WTC11 (cell line): ENCODE data around the gene OR51B5. TPM values are rescaled to one million over a fixed set of nuclear protein-coding genes. Genes with fewer than 3 reads are reported as not detected.

Experiments used
- ATAC-seq: fragments of 200-7000 bp; cut with Tn5 transposase; 2 replicates; pipeline ENCODE4 v1.10.0; 2021; ENCODE audit warnings: mild to moderate bottlenecking, moderate library complexity
- CTCF ChIA-PET: fragments of 300-600 bp; sonication (Branson Sonifier 250); formaldehyde crosslinking; loops from one replicate; lab custom pipeline; 2021; ENCODE audit warnings: antibody characterized with exemption; lab: Charles Lee
- POLR2A ChIA-PET: fragments of 350-600 bp; sonication (Branson Sonifier 250); formaldehyde crosslinking; loops from one replicate; lab custom pipeline; 2021; ENCODE audit warnings: antibody characterized with exemption; lab: Charles Lee
- DNase-seq: peaks from one replicate; pipeline ENCODE4 v3.0.0; 2021; ENCODE audit warnings: low spot score
- H3K27ac Mint-ChIP-seq: 2 replicates; pipeline ENCODE4 v1.8.0; 2021; ENCODE audit warnings: mixed read lengths
- H3K27me3 Mint-ChIP-seq: 2 replicates; pipeline ENCODE4 v1.8.0; 2021; ENCODE audit warnings: low read depth, mild to moderate bottlenecking, moderate library complexity, mixed read lengths
- H3K36me3 Mint-ChIP-seq: 2 replicates; pipeline ENCODE4 v1.8.0; 2021; ENCODE audit warnings: mixed read lengths
- H3K4me1 Mint-ChIP-seq: 2 replicates; pipeline ENCODE4 v1.8.0; 2022; ENCODE audit warnings: mixed read lengths
- H3K4me3 Mint-ChIP-seq: 2 replicates; pipeline ENCODE4 v1.8.0; 2021; ENCODE audit warnings: mild to moderate bottlenecking, moderate library complexity, mixed read lengths
- H3K9me3 Mint-ChIP-seq: 2 replicates; pipeline ENCODE4 v1.8.0; 2021; ENCODE audit warnings: mixed read lengths
- GRHL2 ChIP-seq: fragments of 250-450 bp; sonication (Bioruptor Pico); IDR thresholded peaks from 2 replicates; pipeline ENCODE4 v1.8.0; 2022; ENCODE audit warnings: mild to moderate bottlenecking, moderate library complexity; ENCODE audit not compliant: insufficient replicate concordance, severe bottlenecking
- HMGXB4 ChIP-seq: sonication (generic); formaldehyde crosslinking; IDR thresholded peaks from 2 replicates; pipeline ENCODE4 v1.8.1; 2023; ENCODE audit warnings: mild to moderate bottlenecking, moderate library complexity, missing genetic modification reagents
- IRF2 ChIP-seq: sonication (generic); formaldehyde crosslinking; IDR thresholded peaks from 2 replicates; pipeline ENCODE4 v1.8.0; 2022; ENCODE audit warnings: low read depth, missing genetic modification reagents, borderline replicate concordance
- MLX ChIP-seq: sonication (generic); formaldehyde crosslinking; IDR thresholded peaks from 2 replicates; pipeline ENCODE4 v1.8.1; 2023; ENCODE audit warnings: mild to moderate bottlenecking, missing genetic modification reagents, moderate library complexity
- MXD4 ChIP-seq: fragments of 250-450 bp; sonication (Bioruptor Pico); IDR thresholded peaks from 2 replicates; pipeline ENCODE4 v1.8.0; 2021; ENCODE audit warnings: mild to moderate bottlenecking, moderate library complexity, borderline replicate concordance
- MYBL2 ChIP-seq: sonication (generic); formaldehyde crosslinking; IDR thresholded peaks from 2 replicates; pipeline ENCODE4 v1.8.1; 2023; ENCODE audit warnings: mild to moderate bottlenecking, moderate library complexity, missing genetic modification reagents
- PRRX2 ChIP-seq: fragments of 250-450 bp; sonication (Bioruptor Pico); IDR thresholded peaks from 2 replicates; pipeline ENCODE4 v1.8.0; 2021; ENCODE audit warnings: mild to moderate bottlenecking
- SMAD3 ChIP-seq: sonication (generic); formaldehyde crosslinking; IDR thresholded peaks from 2 replicates; pipeline ENCODE4 v1.8.0; 2022; ENCODE audit warnings: missing genetic modification reagents, mild to moderate bottlenecking, borderline replicate concordance
- STAT6 ChIP-seq: sonication (generic); formaldehyde crosslinking; conservative IDR thresholded peaks from 2 replicates; pipeline ENCODE4 v1.8.1; 2023; ENCODE audit warnings: mild to moderate bottlenecking, low read depth, missing genetic modification reagents, moderate library complexity
- TCF7 ChIP-seq: sonication (generic); formaldehyde crosslinking; IDR thresholded peaks from 2 replicates; pipeline ENCODE4 v1.8.0; 2022; ENCODE audit warnings: mild to moderate bottlenecking, low read depth, missing genetic modification reagents, moderate library complexity
- TEAD4 ChIP-seq: sonication (generic); formaldehyde crosslinking; IDR thresholded peaks from 2 replicates; pipeline ENCODE4 v1.8.0; 2022; ENCODE audit warnings: mild to moderate bottlenecking, missing genetic modification reagents
- USF1 ChIP-seq: sonication (generic); formaldehyde crosslinking; IDR thresholded peaks from 2 replicates; pipeline ENCODE4 v1.8.0; 2022; ENCODE audit warnings: mild to moderate bottlenecking, missing genetic modification reagents
- USF2 ChIP-seq: sonication (generic); formaldehyde crosslinking; IDR thresholded peaks from 2 replicates; pipeline ENCODE4 v1.8.1; 2023; ENCODE audit warnings: mild to moderate bottlenecking, missing genetic modification reagents, moderate library complexity
- ZMAT4 ChIP-seq: fragments of 250-450 bp; sonication (Bioruptor Pico); IDR thresholded peaks from 2 replicates; pipeline ENCODE4 v1.9.0; 2021; ENCODE audit warnings: mild to moderate bottlenecking
- ZNF138 ChIP-seq: sonication (generic); formaldehyde crosslinking; conservative IDR thresholded peaks from 2 replicates; pipeline ENCODE4 v1.8.1; 2022; ENCODE audit warnings: mild to moderate bottlenecking, moderate library complexity, missing genetic modification reagents
- ZNF423 ChIP-seq: fragments of 250-450 bp; sonication (Bioruptor Pico); IDR thresholded peaks from 2 replicates; pipeline ENCODE4 v2.1.2; 2022; ENCODE audit warnings: mild to moderate bottlenecking, moderate library complexity
- ZNF512 ChIP-seq: sonication (generic); formaldehyde crosslinking; IDR thresholded peaks from 2 replicates; pipeline ENCODE4 v1.8.1; 2022; ENCODE audit warnings: missing genetic modification reagents, borderline replicate concordance
- total RNA-seq: library from RNA; stranded (reverse); gene quantifications from 3 replicates; pipeline ENCODE4 v1.2.3, GENCODE V29; 2021

Gene OR51B5
- total RNA-seq, 1 experiment from 2014 or later = 0.26 TPM

- TF ChIP-seq USF1 (CRISPR knock-in tag) = no peak
Measured at GRCh38 chr11:5368502-5369043, 25.2 kb upstream of the OR51B5 start (continued).

GRCh38 chr11:5367448-5368074, 24.2 kb upstream of the OR51B5 start:
- H3K27ac Mint-ChIP-seq = no peak overlapping the region
- TF ChIP-seq SMAD3 (CRISPR knock-in tag) = no peak
- TF ChIP-seq MYBL2 = no peak
- no peak for TF ChIP-seq IRF2 (CRISPR knock-in tag)
- TF ChIP-seq TEAD4 (CRISPR knock-in tag) = no peak
- TF ChIP-seq, all 79 proteins: peak for 0
- DNase-seq = no peak
- Mint-ChIP-seq H3K36me3 (peaks cover under 1% of the 10 kb centered on the region), H3K4me1 (peaks cover 28% of the 10 kb centered on the region), H3K4me3 (no peak overlapping the region), H3K27me3 (no peaks in the 10 kb centered on the region), H3K9me3 (peaks cover under 1% of the 10 kb centered on the region)
- ChIA-PET POLR2A (no interaction called here), CTCF (interaction anchor here (0.6 kb wide), 1 partner anchor 214 kb away, joined by 3 read pairs; no protein-coding TSS in a partner anchor)
- no peak for ATAC-seq

- CTCF ChIA-PET = interaction anchor here (0.6 to 1.2 kb wide), 4 partner anchors 16 to 1245 kb away, joined by 3 to 5 read pairs (median 3); partner anchors contain the start of gene TAF10
- Mint-ChIP-seq H3K27me3 (no peaks in the 10 kb centered on the region), H3K9me3 (no peaks in the 10 kb centered on the region), H3K4me3 (no peak overlapping the region), H3K27ac (no peak overlapping the region), H3K36me3 (no peaks in the 10 kb centered on the region), H3K4me1 (peaks cover 28% of the 10 kb centered on the region)
- no peak for TF ChIP-seq USF2 (CRISPR knock-in tag)
- no peak for TF ChIP-seq GRHL2
- TF ChIP-seq PRRX2 (CRISPR knock-in tag) = no peak
- TF ChIP-seq MYBL2 = no peak
- TF ChIP-seq MLX = no peak
- TF ChIP-seq ZMAT4 = no peak
- no peak for TF ChIP-seq ZNF423 (CRISPR knock-in tag)
- TF ChIP-seq STAT6 (CRISPR knock-in tag) = no peak
- no peak for TF ChIP-seq MXD4 (CRISPR knock-in tag)
- no peak for TF ChIP-seq TCF7
- TF ChIP-seq ZNF138 (CRISPR knock-in tag) = no peak
- no peak for TF ChIP-seq ZNF512 (CRISPR knock-in tag)
- no peak for TF ChIP-seq HMGXB4 (CRISPR knock-in tag)
- DNase-seq (no peak), ATAC-seq (no peak)
- POLR2A ChIA-PET = no interaction called here
Measured at GRCh38 chr11:5366856-5367255, 23.5 kb upstream of the OR51B5 start.
